Choroid plexus epithelial cell (primary cell): ENCODE measurements around the gene IFT80.

Experiments used
- DNase-seq: peaks from one replicate; pipeline ENCODE4 v3.0.0-alpha.2; 2010; ENCODE audit warnings: low read depth
- H3K4me3 ChIP-seq: 2 replicates; pipeline ENCODE4 v1.5.1; 2011; ENCODE audit warnings: low read depth, mild to moderate bottlenecking, control low read depth, low read length, moderate library complexity
- TF ChIP-seq, protein P1 (sequence below): conservative IDR thresholded peaks from 2 replicates; pipeline ENCODE4 v1.5.1; 2011; ENCODE audit warnings: low read depth, mild to moderate bottlenecking, control low read depth, inconsistent platforms, low read length, moderate library complexity

IFT80 gene

DNA sequence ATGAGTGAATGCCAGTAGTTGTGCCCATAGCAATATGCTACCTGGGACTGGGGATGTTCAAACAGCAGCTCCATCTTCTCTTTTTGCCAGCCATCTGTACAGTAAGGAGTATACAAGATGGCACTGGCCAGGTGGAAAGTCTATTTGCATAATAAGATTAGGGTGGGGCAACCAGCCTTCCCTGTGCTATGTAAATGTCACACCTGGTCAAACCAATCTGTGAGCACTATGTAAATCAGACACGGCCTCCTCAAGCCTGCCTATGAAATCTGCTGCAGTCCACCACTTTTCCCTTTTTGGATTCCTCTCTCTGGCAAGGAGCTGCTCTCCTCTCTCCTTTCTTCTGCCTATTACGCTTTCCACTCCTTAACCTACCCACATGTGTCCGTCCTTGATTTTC is 120.8 kb downstream of the IFT80 start:
- no peak for DNase-seq
- TF ChIP-seq, protein P1, sequence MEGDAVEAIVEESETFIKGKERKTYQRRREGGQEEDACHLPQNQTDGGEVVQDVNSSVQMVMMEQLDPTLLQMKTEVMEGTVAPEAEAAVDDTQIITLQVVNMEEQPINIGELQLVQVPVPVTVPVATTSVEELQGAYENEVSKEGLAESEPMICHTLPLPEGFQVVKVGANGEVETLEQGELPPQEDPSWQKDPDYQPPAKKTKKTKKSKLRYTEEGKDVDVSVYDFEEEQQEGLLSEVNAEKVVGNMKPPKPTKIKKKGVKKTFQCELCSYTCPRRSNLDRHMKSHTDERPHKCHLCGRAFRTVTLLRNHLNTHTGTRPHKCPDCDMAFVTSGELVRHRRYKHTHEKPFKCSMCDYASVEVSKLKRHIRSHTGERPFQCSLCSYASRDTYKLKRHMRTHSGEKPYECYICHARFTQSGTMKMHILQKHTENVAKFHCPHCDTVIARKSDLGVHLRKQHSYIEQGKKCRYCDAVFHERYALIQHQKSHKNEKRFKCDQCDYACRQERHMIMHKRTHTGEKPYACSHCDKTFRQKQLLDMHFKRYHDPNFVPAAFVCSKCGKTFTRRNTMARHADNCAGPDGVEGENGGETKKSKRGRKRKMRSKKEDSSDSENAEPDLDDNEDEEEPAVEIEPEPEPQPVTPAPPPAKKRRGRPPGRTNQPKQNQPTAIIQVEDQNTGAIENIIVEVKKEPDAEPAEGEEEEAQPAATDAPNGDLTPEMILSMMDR: no peak
- H3K4me3 ChIP-seq: no peak overlapping the region

DNA sequence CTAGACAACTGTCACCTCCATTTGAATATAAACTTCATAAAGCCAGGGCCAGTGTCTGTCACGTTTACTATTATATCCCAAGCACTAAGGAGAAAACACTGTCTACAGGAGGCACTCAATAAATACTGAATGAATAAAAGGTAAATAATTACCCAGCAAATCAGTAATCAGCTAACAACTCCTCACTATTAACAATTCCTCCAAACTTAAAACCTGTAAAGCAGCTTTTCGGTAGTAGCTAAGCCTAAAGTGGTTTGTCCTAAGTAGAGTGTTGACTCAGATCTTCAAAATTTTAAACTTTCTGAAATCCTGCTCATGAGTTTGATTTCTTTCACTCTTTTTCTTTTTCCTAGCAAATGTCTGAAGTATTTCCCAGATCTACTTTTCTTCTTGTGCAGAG is 133.9 kb downstream of the IFT80 start:
- no peak overlapping the region for H3K4me3 ChIP-seq
- TF ChIP-seq, protein P1: no peak
- DNase-seq: no peak

DNA sequence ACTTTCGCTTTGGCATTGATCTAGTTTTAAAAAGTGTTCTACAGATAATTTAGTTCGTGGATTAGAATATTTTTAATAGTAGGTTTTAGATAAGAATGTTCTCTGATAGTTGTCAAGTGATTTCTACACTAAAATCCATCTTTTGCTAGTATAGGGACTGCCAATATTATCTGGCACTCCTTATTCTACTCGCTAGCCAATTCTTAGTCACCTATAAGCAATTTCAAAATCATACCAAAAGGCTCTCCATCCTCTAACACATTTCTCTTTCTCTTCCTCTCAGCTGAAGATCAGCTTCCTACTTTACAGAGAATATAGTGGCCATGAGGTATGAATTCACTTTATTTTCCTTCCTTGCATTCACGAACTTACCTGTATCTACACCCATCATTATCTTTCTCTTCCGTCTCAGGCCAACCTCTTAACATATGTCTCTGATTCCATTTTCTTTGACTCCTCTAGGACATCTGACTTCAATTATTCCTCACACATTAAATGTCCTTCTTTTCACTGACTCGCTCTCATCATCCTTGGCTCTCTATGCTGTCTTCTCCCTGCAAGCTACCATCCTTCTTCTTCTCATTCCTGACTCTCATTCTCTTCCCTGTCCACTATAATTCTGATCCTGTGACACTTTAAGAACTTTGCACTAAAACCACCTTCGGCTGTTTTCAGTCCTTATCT is 138.3 kb downstream of the IFT80 start:
- TF ChIP-seq, protein P1: no peak
- no peak overlapping the region for H3K4me3 ChIP-seq
- no peak for DNase-seq

DNA sequence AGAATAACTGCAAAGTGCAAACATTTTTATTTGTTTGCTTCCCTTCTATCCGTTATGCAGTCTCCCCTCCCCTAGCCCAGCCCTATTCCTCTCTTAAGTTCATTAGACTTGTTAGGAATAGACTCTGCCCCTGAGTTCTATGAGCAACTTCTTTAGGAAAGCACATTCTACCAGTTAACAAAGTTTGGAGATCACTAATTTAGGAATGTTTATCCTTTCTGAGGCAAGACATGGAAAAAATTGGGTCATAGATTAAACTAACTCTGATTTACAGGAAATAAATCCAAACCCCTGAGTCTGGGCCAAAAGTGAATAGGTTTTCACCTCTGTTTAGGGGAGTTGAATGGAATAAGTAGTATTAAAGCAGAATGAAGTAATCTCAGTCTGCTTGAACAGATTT is 139.4 kb downstream of the IFT80 start:
- no peak for DNase-seq

DNA sequence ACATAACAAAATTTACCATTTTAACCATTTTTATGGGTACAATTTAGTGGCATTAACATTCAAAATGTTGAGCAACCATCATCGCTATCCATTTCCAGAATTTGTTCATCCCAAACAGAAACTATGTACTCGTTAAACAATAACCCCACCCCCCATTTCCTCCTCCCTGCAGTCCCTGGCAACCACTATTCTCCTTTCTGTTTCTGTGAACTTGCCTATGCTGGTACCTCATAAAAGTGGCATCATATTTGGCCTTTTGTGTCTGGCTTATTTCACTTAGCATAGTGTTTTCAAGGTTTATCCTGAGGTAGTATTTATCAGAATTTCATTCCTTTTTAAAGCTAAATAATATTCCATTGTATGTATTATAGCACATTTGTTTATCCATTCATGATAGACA is 141.4 kb downstream of the IFT80 start:
- no peak for DNase-seq
- TF ChIP-seq, protein P1: no peak

More for the DNA sequence above, 139.4 kb downstream of the IFT80 start:
- H3K4me3 ChIP-seq: no peak overlapping the region
- TF ChIP-seq, protein P1: no peak

DNA sequence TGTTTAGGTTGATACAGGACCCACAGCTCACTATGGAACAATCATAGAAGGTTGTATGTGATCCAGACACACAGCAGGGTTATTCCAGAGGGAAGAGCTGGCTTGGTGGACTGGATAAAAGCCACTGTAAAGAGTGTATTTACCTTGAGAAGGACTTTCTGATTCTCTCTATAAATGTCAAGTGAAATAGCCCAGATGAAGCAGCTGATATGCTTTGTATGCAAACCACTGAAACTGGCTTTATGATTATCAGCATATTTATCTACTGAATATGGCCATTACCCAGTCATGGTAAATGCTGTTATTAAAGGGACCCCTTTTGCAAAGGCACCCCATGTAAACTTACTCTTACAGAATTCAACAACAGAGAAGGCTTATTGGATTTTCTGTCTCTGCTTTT is 145.7 kb downstream of the IFT80 start:
- H3K4me3 ChIP-seq: no peak overlapping the region
- no peak for DNase-seq
- TF ChIP-seq, protein P1: no peak

More for the DNA sequence above, 141.4 kb downstream of the IFT80 start:
- H3K4me3 ChIP-seq: no peak overlapping the region

DNA sequence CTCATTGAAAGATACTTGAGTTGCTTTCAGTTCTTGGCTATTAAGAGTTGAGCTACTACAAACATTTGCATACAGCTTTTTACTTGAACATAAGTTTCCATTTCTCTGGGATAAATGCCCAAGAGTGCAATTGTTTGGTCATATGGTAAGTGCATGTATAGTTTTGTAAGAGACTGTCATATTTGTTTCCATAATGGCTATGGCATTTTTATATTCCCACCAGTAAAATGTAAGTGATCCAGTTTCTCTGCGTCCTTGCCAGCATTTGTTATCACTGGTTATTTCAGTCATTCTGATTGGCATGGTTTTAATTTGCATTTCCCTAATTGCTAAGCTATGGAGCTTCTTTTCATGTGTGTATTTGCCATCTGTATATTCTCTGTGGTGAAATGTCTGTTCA is 151.3 kb downstream of the IFT80 start:
- H3K4me3 ChIP-seq: no peak overlapping the region
- TF ChIP-seq, protein P1: no peak
- DNase-seq: no peak
